GM21737 (cell line): ENCODE measurements around the gene SCMH1.

ENCODE experiments used
- ATAC-seq: cut with Tn5 transposase; IDR thresholded peaks from one replicate; pipeline ENCODE4 v1.9.1; 2021; ENCODE audit warnings: mild to moderate bottlenecking, moderate library complexity; ENCODE audit not compliant: unreplicated experiment

SCMH1 gene

GRCh38 chr1:41033272-41033671 lies 208.8 kb downstream of the SCMH1 start:
- no peak for ATAC-seq

- no peak for ATAC-seq
Observed at GRCh38 chr1:41032147-41032546, 210.0 kb downstream of the SCMH1 start.

- no peak for ATAC-seq
Observed at GRCh38 chr1:41030872-41031616, 211.1 kb downstream of the SCMH1 start.

- no peak for ATAC-seq
Observed at GRCh38 chr1:41028034-41028642, 214.0 kb downstream of the SCMH1 start.

- no peak for ATAC-seq
Observed at GRCh38 chr1:41025979-41026819, 215.9 kb downstream of the SCMH1 start.

GRCh38 chr1:41024953-41025352 lies 217.2 kb downstream of the SCMH1 start:
- no peak for ATAC-seq

- ATAC-seq, result no peak
Observed at GRCh38 chr1:41023279-41023990, 218.7 kb downstream of the SCMH1 start.

- no peak for ATAC-seq
Observed at GRCh38 chr1:41022424-41022823, 219.7 kb downstream of the SCMH1 start.

- no peak for ATAC-seq
Observed at GRCh38 chr1:41021526-41022308, 220.4 kb downstream of the SCMH1 start, which contains the start of gene SLFNL1. TSS of gene SLFNL1 (minus strand) at chr1:41021725. CDS start at chr1:41020660, 1,065 bp downstream.

GRCh38 chr1:41020654-41021053 lies 221.5 kb downstream of the SCMH1 start:
- no peak for ATAC-seq

- no peak for ATAC-seq
Observed at GRCh38 chr1:41020109-41020576, 222.0 kb downstream of the SCMH1 start.

- no peak for ATAC-seq
Observed at GRCh38 chr1:41019353-41019745, 222.8 kb downstream of the SCMH1 start.

- ATAC-seq, result no peak
Observed at GRCh38 chr1:41018018-41018410, 224.1 kb downstream of the SCMH1 start.

GRCh38 chr1:41017141-41018017 lies 224.7 kb downstream of the SCMH1 start:
- no peak for ATAC-seq

- no peak for ATAC-seq
Observed at GRCh38 chr1:41015897-41016470, 226.1 kb downstream of the SCMH1 start.

- no peak for ATAC-seq
Observed at GRCh38 chr1:41015281-41015896, 226.7 kb downstream of the SCMH1 start.

GRCh38 chr1:41014871-41015270 lies 227.2 kb downstream of the SCMH1 start:
- no peak for ATAC-seq

- no peak for ATAC-seq
Observed at GRCh38 chr1:41013796-41014195, 228.3 kb downstream of the SCMH1 start.
